Measurements from ENCODE around the gene AUTS2. TPM values are rescaled to one million over a fixed set of nuclear protein-coding genes. Genes with fewer than 3 reads are reported as not detected.

AUTS2 gene
- total RNA-seq, 6 donors from 2014 or later = 38.9 to 151 (median 55.8) TPM

DNA sequence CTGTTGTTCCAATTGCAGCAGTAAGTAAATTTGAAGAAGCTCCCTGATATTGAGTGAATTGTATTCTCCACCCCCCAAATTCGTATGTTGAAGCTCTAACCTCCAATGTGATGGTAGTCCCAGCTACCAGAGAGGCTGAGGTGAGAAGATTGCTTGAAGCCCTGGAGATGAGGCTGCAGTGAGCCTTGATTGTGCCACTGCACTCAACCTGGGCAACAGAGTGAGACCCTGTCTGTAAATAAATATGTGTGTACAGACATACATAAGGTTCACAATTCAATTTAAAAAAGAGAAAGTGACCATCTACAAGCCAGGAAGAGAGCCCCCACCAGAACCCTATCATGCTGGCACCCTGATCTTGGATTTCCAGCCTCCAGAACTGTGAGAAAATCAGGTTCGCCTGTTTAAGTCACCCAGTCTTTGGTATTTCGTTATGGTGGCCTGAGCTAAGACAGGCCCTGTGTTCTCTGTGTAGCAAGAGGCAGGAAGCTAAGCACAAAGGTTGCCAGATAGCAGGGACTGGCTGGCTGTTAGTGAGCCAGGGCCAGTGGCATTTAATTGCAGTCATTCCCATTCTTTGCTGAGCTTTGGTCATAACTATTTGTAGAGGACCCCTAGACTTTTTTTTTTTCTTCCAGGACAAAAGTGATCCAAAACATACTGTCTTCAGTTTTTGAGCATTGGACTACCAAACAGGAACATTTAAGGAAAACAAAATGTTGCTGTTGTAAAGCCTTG, 45.6 kb downstream of the AUTS2 start:
- Histone ChIP-seq H3K4me3 (no peak overlapping the region), H3K27ac (no peak overlapping the region), H3K36me3 (no peaks in the 10 kb centered on the region), H3K9me3 (no peaks in the 10 kb centered on the region), H3K27me3 (no peaks in the 10 kb centered on the region), H3K4me1 (peaks cover 0 to 8% (median 3%) of the 10 kb centered on the region in 4 donors)
- DNase-seq (no peak), ATAC-seq (ENCODE audit: low FRiP score in 2 of 2) (no peak)
- 63 to 74% methylated on average over 3 of the region's 3 CpGs for WGBS, 2 donors
- TF ChIP-seq POLR2AphosphoS5 (IDR thresholded peaks at IDR 0.05) (no peak), POLR2A (IDR thresholded peaks at IDR 0.05) (no peak), CTCF (IDR thresholded peaks at IDR 0.05) (no peak), EP300 (IDR thresholded peaks at IDR 0.05) (no peak)

DNA sequence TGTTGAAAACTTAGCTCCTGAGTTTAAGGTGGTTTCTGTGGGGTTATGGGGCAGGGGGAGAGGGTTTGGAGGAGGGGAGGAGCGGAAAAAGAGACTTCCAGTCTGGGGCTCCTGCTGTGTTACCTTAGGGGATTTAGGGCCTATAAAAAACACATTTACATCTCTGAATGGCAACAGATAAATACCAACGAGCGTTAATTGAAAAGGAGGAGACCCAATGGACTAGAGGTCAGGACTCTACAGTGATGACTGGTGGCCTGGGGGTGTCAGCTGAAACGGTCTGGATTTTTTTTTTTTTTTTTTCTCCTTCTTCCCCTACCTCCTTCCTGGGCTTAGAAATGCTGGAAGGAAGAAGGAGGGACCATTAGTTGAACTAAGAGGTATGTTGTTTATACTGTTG, 47.4 kb downstream of the AUTS2 start:
- ATAC-seq (ENCODE audit: low FRiP score in 2 of 2) (no peak), DNase-seq (no peak)
- H3K9me3 ChIP-seq = no peaks in the 10 kb centered on the region
- H3K4me3 ChIP-seq = no peak overlapping the region
- peaks cover 0 to 8% (median 3%) of the 10 kb centered on the region in 4 donors for H3K4me1 ChIP-seq
- no peaks in the 10 kb centered on the region for H3K36me3 ChIP-seq
- no peak overlapping the region for H3K27ac ChIP-seq
- no peaks in the 10 kb centered on the region for H3K27me3 ChIP-seq
- TF ChIP-seq CTCF (IDR thresholded peaks at IDR 0.05) (no peak), POLR2AphosphoS5 (IDR thresholded peaks at IDR 0.05) (no peak), POLR2A (IDR thresholded peaks at IDR 0.05) (no peak), EP300 (IDR thresholded peaks at IDR 0.05) (no peak)
- WGBS, 2 donors = 57 to 70% methylated on average over 4 of the region's 4 CpGs

- peaks cover 22 to 35% (median 29%) of the 10 kb centered on the region in 4 donors for H3K4me1 ChIP-seq
- TF ChIP-seq CTCF (IDR thresholded peaks at IDR 0.05) (no peak), EP300 (IDR thresholded peaks at IDR 0.05) (no peak), POLR2A (IDR thresholded peaks at IDR 0.05) (no peak), POLR2AphosphoS5 (IDR thresholded peaks at IDR 0.05) (no peak)
- WGBS, 2 donors = 62 to 63% methylated on average over 7 of the region's 7 CpGs
- no peaks in the 10 kb centered on the region for H3K27me3 ChIP-seq
- H3K4me3 ChIP-seq = no peak overlapping the region
- DNase-seq = peak in 1 of 2 donors; percentile 36
- H3K36me3 ChIP-seq = no peaks in the 10 kb centered on the region
- H3K27ac ChIP-seq = no peak overlapping the region
- ATAC-seq (ENCODE audit: low FRiP score in 2 of 2) = no peak
- H3K9me3 ChIP-seq = no peaks in the 10 kb centered on the region
These were observed 52.9 kb downstream of the AUTS2 start for GRCh38 chr7:69651101-69651590.

DNA sequence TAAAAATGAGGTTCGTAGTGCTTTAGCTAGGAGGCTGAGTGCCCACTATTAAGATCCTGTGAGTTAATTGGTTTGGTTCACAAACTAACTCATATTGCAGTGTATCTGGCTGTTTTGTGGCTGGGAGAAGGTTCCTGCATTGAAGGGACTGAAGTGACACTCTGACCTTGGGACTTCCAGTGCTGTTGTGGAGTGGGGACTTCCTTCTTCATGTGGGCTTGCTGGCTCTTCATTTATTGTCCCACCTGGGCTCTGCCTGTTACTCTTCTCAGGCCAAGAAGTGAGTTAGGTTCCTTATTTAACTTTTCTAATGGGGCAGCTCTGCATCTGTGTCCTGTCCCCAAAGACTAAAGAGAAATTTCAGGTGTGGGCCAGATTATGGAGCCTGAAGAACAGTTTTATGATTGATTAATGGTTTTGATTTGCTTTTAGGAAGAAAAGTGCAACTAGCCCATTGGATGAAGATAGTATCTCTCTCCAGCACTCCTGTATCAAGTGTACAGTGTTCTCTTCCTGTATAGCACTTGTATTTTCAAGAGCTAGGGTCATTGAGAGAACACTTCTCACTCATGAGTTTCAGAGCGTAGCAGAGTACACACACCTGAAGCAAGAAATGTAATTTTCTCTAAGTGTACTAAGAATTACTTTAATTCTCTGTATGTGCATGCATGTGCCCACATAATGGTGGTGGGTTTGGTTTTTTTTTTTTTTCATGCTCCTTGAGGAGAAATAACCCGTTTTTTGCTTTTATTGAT, 54.8 kb downstream of the AUTS2 start:
- H3K4me1 ChIP-seq = peaks cover 35 to 51% (median 44%) of the 10 kb centered on the region in 4 donors
- H3K36me3 ChIP-seq = no peaks in the 10 kb centered on the region
- H3K4me3 ChIP-seq = no peak overlapping the region
- ATAC-seq (ENCODE audit: low FRiP score in 2 of 2) (peak; percentile 27 to 68), DNase-seq (no peak)
- H3K9me3 ChIP-seq = no peaks in the 10 kb centered on the region
- TF ChIP-seq CTCF (IDR thresholded peaks at IDR 0.05) (no peak), EP300 (IDR thresholded peaks at IDR 0.05) (peak in 1 of 4 donors; percentile 73), POLR2AphosphoS5 (IDR thresholded peaks at IDR 0.05) (no peak)
- WGBS, 2 donors = 59 to 80% methylated on average over 3 of the region's 3 CpGs
- peak overlapping the region in 2 of 4 donors; percentile 24 to 64 for H3K27ac ChIP-seq
- H3K27me3 ChIP-seq = no peaks in the 10 kb centered on the region
